Hepatocyte (in vitro differentiated cells): ENCODE data around the gene CNKSR1.

Experiments
- CTCF ChIP-seq: fragments of 200-600 bp; sonication (generic); IDR thresholded peaks from 2 replicates; pipeline ENCODE4 v1.5.1; 2016; ENCODE audit warnings: antibody characterized with exemption, mild to moderate bottlenecking; ENCODE audit not compliant: poor library complexity
- EZH2 ChIP-seq: fragments of 200-600 bp; sonication (generic); IDR thresholded peaks from 2 replicates; pipeline ENCODE4 v1.6.1; 2016; ENCODE audit warnings: antibody characterized with exemption, mild to moderate bottlenecking, borderline replicate concordance

GRCh38 chr1:26156285-26157038 lies 20.8 kb upstream of the CNKSR1 start:
- TF ChIP-seq EZH2 (no peak), CTCF (no peak)
